Adipocyte (in vitro differentiated cells): ENCODE results near the gene LFNG.

Source experiments
- DNase-seq: peaks from one replicate; pipeline ENCODE4 v3.0.0-alpha.2; 2015; ENCODE audit warnings: low read depth
- H3K27me3 ChIP-seq: replicated peaks from 2 replicates; pipeline ENCODE4 v1.7.0; 2013; ENCODE audit warnings: mild to moderate bottlenecking, low read length, moderate library complexity; ENCODE audit not compliant: control insufficient read depth, insufficient read depth
- H3K36me3 ChIP-seq: 2 replicates; pipeline ENCODE4 v1.7.0; 2013; ENCODE audit warnings: low read length, mild to moderate bottlenecking, moderate library complexity; ENCODE audit not compliant: control insufficient read depth, insufficient read depth, severe bottlenecking
- H3K4me1 ChIP-seq: 2 replicates; pipeline ENCODE4 v1.7.0; 2013; ENCODE audit warnings: mild to moderate bottlenecking, low read length, moderate library complexity; ENCODE audit not compliant: control insufficient read depth, insufficient read depth
- H3K4me3 ChIP-seq: 2 replicates; pipeline ENCODE4 v1.7.0; 2013; ENCODE audit warnings: mild to moderate bottlenecking, low read length, moderate library complexity
- H3K9ac ChIP-seq: 2 replicates; pipeline ENCODE4 v1.7.0; 2013; ENCODE audit warnings: mild to moderate bottlenecking, low read length, moderate library complexity
- H3K9me3 ChIP-seq: 2 replicates; pipeline ENCODE4 v1.7.0; 2013; ENCODE audit warnings: mild to moderate bottlenecking, low read length, moderate library complexity; ENCODE audit not compliant: control insufficient read depth

LFNG gene

DNA sequence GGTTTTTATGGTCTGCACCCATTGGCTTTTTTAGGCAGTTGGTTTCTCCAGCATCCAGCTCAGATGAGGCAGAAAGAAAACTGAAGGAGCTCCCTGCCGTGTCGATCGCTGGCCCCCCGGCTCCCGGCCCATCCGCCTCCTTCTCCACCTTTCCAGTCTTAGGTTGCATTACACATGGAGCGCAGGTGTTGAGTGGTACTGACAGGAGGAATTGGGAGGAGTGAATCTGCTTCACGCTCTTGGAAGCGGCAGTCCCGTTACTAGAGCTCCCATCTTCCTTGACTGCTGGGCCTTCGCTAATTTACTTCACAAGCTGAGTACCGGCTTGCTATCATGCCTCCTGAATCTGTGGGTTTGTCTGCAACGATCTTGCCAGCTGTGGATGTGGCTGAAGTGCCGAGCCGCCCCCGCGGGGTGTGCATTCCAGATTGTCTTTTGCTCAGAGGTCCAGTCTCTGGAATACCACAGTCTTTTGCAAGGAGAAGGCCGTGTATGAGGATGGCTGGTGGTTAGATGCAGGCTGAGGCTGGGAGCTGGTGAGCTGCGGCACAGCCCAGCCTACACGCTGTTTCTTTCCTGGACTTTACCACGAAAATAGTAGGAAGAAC lies 56.3 kb downstream of the LFNG start:
- H3K9me3 ChIP-seq: no peaks in the 10 kb centered on the region
- DNase-seq: peak; percentile 29
- H3K4me3 ChIP-seq: no peak overlapping the region

DNA sequence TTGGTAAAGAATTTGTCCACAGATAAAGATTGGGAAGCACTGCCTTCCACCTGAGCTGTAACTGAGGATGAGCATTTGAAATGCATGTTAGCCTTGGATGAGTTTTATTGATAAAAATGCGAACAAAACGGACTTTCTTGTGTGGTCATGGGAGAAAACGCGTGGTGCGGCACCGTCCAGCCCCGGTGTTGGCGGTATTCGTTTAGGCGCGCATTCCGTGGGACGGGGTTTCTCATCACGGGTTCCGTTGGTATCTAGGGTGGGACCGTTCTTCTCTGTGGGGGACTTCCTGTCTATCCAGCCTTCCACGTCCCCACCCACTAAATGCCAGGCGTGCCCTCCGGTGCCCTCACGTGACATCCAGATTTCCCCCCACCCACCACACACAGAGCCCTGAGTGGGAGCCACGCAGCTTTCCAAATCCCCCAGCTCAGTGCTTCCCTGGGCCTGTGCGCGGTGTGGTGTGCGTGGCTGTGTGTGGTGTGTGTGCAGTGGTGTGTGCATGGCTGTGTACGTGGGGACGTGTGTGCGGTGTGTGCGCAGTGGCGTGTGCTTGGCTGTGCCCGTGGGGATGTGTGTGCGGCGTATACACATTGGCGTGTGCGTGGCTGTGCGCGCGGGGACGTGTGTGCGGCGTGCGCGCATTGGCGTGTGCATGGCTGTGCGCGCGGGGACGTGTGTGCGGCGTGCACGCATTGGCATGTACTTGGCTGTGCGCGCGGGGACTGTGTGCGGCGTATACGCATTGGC lies 57.3 kb downstream of the LFNG start:
- no peaks in the 10 kb centered on the region for H3K4me1 ChIP-seq
- H3K9ac ChIP-seq: no peak overlapping the region
- peaks cover 36% of the 10 kb centered on the region for H3K36me3 ChIP-seq
- no peaks in the 10 kb centered on the region for H3K27me3 ChIP-seq
- no peak overlapping the region for H3K4me3 ChIP-seq
- DNase-seq: no peak
- no peaks in the 10 kb centered on the region for H3K9me3 ChIP-seq

More for the DNA sequence above, 56.3 kb downstream of the LFNG start:
- Histone ChIP-seq H3K4me1 (no peaks in the 10 kb centered on the region), H3K36me3 (peaks cover 44% of the 10 kb centered on the region), H3K9ac (no peak overlapping the region), H3K27me3 (no peaks in the 10 kb centered on the region)
